HEK293 (cell line): ENCODE data around the gene PTPN3.
"Not testable (repeated sequence)": the region's sequence is repeated elsewhere in the genome, so short reads cannot be mapped to it uniquely, and the experiment has no call there.

Experiments
- CTCF ChIA-PET: fragments of 350-600 bp; formaldehyde crosslinking; extraction: SDS; loops from one replicate; lab custom pipeline; 2021; ENCODE audit warnings: antibody characterized with exemption; lab: Yijun Ruan, JAX
- POLR2A ChIA-PET: fragments of 300-600 bp; formaldehyde crosslinking; extraction: SDS; loops from one replicate; lab custom pipeline; 2020; ENCODE audit warnings: antibody characterized with exemption, inconsistent platforms; lab: Yijun Ruan, JAX
- H3K27ac ChIP-seq: fragments of 200-500 bp; sonication (Bioruptor generic); 2 replicates; pipeline ENCODE4 v1.5.1; 2014; ENCODE audit warnings: low read depth, low read length, control low read depth, inconsistent platforms; ENCODE audit errors: extremely low read depth
- H3K36me3 ChIP-seq, 2 experiments: fragments of 200-500 bp in 1 of 2; sonication (Bioruptor generic) in 1 of 2; 1 replicate in 1 of 2; 2 replicates in 1 of 2; pipeline ENCODE4 v1.5.1; 2014 to 2017; ENCODE audit warnings: inconsistent platforms in 2 of 2, low read length in 2 of 2; ENCODE audit not compliant: control insufficient read depth in 2 of 2, insufficient read depth in 1 of 2
- H3K4me1 ChIP-seq: fragments of 200-500 bp; sonication (Bioruptor generic); 2 replicates; pipeline ENCODE4 v1.5.1; 2014; ENCODE audit warnings: mild to moderate bottlenecking, low read length, inconsistent platforms; ENCODE audit not compliant: control insufficient read depth, insufficient read depth
- H3K4me3 ChIP-seq: 2 replicates; pipeline ENCODE4 v1.5.1; 2011; ENCODE audit warnings: low read depth, mild to moderate bottlenecking, control low read depth, low read length, moderate library complexity
- H3K9me3 ChIP-seq: fragments of 200-500 bp; sonication (Bioruptor generic); 2 replicates; pipeline ENCODE4 v1.5.1; 2014; ENCODE audit warnings: low read depth, low read length, inconsistent platforms; ENCODE audit not compliant: control insufficient read depth, insufficient read depth
- EGR2 ChIP-seq: fragments of 450-650 bp; formaldehyde crosslinking; IDR thresholded peaks from 2 replicates; pipeline ENCODE4 v1.5.1; 2016; ENCODE audit warnings: low read depth, missing biosample characterization, missing genetic modification characterization
- OVOL3 ChIP-seq: fragments of 450-650 bp; formaldehyde crosslinking; IDR thresholded peaks from 2 replicates; pipeline ENCODE4 v1.5.1; 2016; ENCODE audit warnings: missing biosample characterization, missing genetic modification characterization
- SETDB1 ChIP-seq: IDR thresholded peaks from one replicate; pipeline ENCODE4 v1.6.1; 2017; ENCODE audit warnings: mild to moderate bottlenecking, low read length, moderate library complexity, mixed read lengths; ENCODE audit not compliant: insufficient read length
- SP2 ChIP-seq: fragments of 450-650 bp; formaldehyde crosslinking; IDR thresholded peaks from 2 replicates; pipeline ENCODE4 v1.5.1; 2016; ENCODE audit warnings: missing biosample characterization, missing genetic modification characterization
- ZFP41 ChIP-seq: fragments of 450-650 bp; formaldehyde crosslinking; IDR thresholded peaks from 2 replicates; pipeline ENCODE4 v1.5.1; 2016; ENCODE audit warnings: missing biosample characterization, missing genetic modification characterization, borderline replicate concordance
- ZIC2 ChIP-seq: fragments of 450-650 bp; formaldehyde crosslinking; IDR thresholded peaks from 2 replicates; pipeline ENCODE4 v1.5.1; 2016; ENCODE audit warnings: missing biosample characterization, missing genetic modification characterization
- ZNF175 ChIP-seq: fragments of 450-650 bp; formaldehyde crosslinking; IDR thresholded peaks from 2 replicates; pipeline ENCODE4 v1.5.1; 2016; ENCODE audit warnings: missing biosample characterization, missing genetic modification characterization
- ZNF19 ChIP-seq: fragments of 450-650 bp; formaldehyde crosslinking; IDR thresholded peaks from 2 replicates; pipeline ENCODE4; 2016; ENCODE audit warnings: missing biosample characterization, missing genetic modification characterization, low read depth
- ZNF214 ChIP-seq: fragments of 450-650 bp; formaldehyde crosslinking; IDR thresholded peaks from 2 replicates; pipeline ENCODE4 v1.5.1; 2017; ENCODE audit warnings: missing biosample characterization, mild to moderate bottlenecking, missing genetic modification characterization, borderline replicate concordance
- ZNF302 ChIP-seq: fragments of 450-650 bp; formaldehyde crosslinking; IDR thresholded peaks from 2 replicates; pipeline ENCODE4 v1.5.1; 2016; ENCODE audit warnings: missing biosample characterization, missing genetic modification characterization, low read depth
- ZNF354C ChIP-seq: fragments of 450-650 bp; formaldehyde crosslinking; IDR thresholded peaks from 2 replicates; pipeline ENCODE4 v1.5.1; 2016; ENCODE audit warnings: missing biosample characterization, missing genetic modification characterization, low read depth, borderline replicate concordance
- ZNF394 ChIP-seq: fragments of 450-650 bp; formaldehyde crosslinking; IDR thresholded peaks from 2 replicates; pipeline ENCODE4 v1.5.1; 2016; ENCODE audit warnings: missing biosample characterization, missing genetic modification characterization, mild to moderate bottlenecking, moderate library complexity, borderline replicate concordance
- ZNF501 ChIP-seq: fragments of 450-650 bp; formaldehyde crosslinking; IDR thresholded peaks from 2 replicates; pipeline ENCODE4 v1.5.1; 2016; ENCODE audit warnings: missing biosample characterization, missing genetic modification characterization
- ZNF510 ChIP-seq: fragments of 450-650 bp; formaldehyde crosslinking; IDR thresholded peaks from 2 replicates; pipeline ENCODE4 v1.5.1; 2018; ENCODE audit warnings: mild to moderate bottlenecking, missing genetic modification characterization, missing biosample characterization; ENCODE audit not compliant: insufficient replicate concordance
- ZNF549 ChIP-seq: fragments of 450-650 bp; IDR thresholded peaks from 2 replicates; pipeline ENCODE4 v1.5.1; 2018; ENCODE audit warnings: missing biosample characterization, missing genetic modification characterization, mild to moderate bottlenecking, inconsistent platforms, moderate library complexity
- ZNF664 ChIP-seq: fragments of 450-650 bp; formaldehyde crosslinking; IDR thresholded peaks from 2 replicates; pipeline ENCODE4 v1.5.1; 2016; ENCODE audit warnings: missing biosample characterization, missing genetic modification characterization
- TF ChIP-seq, protein P1 (sequence below): sonication (generic); formaldehyde crosslinking; IDR thresholded peaks from 2 replicates; pipeline ENCODE4 v1.8.1; 2022; ENCODE audit warnings: mild to moderate bottlenecking, moderate library complexity, missing genetic modification reagents
- TF ChIP-seq, protein P2 (sequence below): IDR thresholded peaks from 2 replicates; pipeline ENCODE4 v1.6.1; 2011; ENCODE audit warnings: mild to moderate bottlenecking, low read depth, low read length, borderline replicate concordance
- TF ChIP-seq, protein P3 (sequence below): fragments of 450-650 bp; formaldehyde crosslinking; IDR thresholded peaks from 2 replicates; pipeline ENCODE4 v1.5.1; 2016; ENCODE audit warnings: missing biosample characterization, missing genetic modification characterization

Gene PTPN3

DNA sequence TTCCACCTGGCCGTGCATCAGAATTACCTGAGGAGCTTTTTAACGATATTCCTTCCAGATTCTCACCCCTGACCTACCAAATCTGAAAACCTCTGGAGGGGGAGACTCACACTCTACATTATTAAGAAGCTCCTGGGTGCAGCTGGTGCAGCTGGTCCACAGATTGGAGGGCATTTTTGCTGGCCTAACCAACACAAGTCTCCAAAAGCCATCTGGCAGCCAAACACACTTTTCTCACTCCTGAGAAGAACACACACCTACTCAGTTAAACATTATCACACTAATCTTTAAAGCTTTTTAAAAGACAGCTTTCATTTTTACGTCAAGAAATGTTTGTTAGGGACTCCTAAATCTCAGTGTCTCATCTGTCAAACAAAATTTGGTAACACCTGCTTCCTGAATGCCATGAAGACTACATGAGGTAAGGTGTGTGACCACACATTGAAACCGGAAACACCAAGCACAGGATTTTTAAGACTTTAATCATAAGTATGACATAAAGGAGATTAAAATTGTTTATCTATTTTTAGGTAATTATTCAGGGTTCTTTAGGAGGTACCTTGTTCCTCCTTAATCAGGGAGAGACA is 14.2 kb upstream of the PTPN3 start:
- POLR2A ChIA-PET, result no interaction called here
- CTCF ChIA-PET, result interaction anchor here (0.7 to 1.0 kb wide), 3 partner anchors 8 to 71 kb away, joined by 3 to 4 read pairs (median 3); no protein-coding TSS in a partner anchor
- no peaks in the 10 kb centered on the region for H3K9me3 ChIP-seq
- H3K4me1 ChIP-seq, result no peaks in the 10 kb centered on the region
- no peak overlapping the region for H3K27ac ChIP-seq
- H3K4me3 ChIP-seq, result no peak overlapping the region
- H3K36me3 ChIP-seq, result no peaks in the 10 kb centered on the region
- TF ChIP-seq ZNF214 (tag by site-specific recombination), result no peak
- no peak for TF ChIP-seq ZNF19
- no peak for TF ChIP-seq ZNF302
- no peak for TF ChIP-seq ZNF354C (tag by site-specific recombination)
- TF ChIP-seq, protein P1, sequence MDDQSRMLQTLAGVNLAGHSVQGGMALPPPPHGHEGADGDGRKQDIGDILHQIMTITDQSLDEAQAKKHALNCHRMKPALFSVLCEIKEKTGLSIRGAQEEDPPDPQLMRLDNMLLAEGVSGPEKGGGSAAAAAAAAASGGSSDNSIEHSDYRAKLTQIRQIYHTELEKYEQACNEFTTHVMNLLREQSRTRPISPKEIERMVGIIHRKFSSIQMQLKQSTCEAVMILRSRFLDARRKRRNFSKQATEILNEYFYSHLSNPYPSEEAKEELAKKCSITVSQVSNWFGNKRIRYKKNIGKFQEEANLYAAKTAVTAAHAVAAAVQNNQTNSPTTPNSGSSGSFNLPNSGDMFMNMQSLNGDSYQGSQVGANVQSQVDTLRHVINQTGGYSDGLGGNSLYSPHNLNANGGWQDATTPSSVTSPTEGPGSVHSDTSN (CRISPR knock-in tag), result no peak
- no peak for TF ChIP-seq ZNF510 (tag by site-specific recombination)
- TF ChIP-seq, protein P2, sequence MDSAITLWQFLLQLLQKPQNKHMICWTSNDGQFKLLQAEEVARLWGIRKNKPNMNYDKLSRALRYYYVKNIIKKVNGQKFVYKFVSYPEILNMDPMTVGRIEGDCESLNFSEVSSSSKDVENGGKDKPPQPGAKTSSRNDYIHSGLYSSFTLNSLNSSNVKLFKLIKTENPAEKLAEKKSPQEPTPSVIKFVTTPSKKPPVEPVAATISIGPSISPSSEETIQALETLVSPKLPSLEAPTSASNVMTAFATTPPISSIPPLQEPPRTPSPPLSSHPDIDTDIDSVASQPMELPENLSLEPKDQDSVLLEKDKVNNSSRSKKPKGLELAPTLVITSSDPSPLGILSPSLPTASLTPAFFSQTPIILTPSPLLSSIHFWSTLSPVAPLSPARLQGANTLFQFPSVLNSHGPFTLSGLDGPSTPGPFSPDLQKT, result no peak

DNA sequence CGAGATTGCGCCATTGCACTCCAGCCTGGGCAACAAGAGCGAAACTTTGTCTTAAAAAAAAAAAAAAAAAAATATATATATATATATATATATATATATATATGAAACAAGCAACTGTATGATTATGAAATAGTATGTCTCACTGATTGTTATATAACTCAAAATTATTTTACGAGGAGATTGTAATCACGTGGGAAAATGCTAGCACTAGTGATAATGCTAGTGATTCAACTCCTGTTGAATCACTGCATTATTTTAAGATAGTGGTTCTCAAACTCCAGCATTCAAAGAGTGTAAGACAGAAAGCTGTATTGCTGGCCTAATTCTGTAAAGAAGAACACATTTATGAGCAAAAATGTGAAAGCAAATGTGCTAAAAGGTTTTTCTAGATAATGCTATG is 12.4 kb upstream of the PTPN3 start:
- no peaks in the 10 kb centered on the region for H3K36me3 ChIP-seq
- no peak overlapping the region for H3K27ac ChIP-seq
- 0 out of 2 replicates have a peak, but pooled peaks cover 2% of the 10 kb centered on the region for H3K4me1 ChIP-seq
- CTCF ChIA-PET, result interaction anchor here (1.3 to 1.6 kb wide), 2 partner anchors 10 to 11 kb away, joined by 3 read pairs; no protein-coding TSS in a partner anchor
- no peaks in the 10 kb centered on the region for H3K9me3 ChIP-seq
- TF ChIP-seq SETDB1 (no peak), SP2 (tag by site-specific recombination) (no peak), ZNF302 (no peak), ZFP41 (tag by site-specific recombination) (no peak), OVOL3 (no peak), ZNF175 (tag by site-specific recombination) (no peak), ZNF549 (no peak), ZIC2 (tag by site-specific recombination) (no peak), ZNF394 (tag by site-specific recombination) (no peak), EGR2 (no peak), ZNF664 (no peak), ZNF501 (no peak)
- TF ChIP-seq, protein P1 (CRISPR knock-in tag), result no peak
- TF ChIP-seq, protein P3, sequence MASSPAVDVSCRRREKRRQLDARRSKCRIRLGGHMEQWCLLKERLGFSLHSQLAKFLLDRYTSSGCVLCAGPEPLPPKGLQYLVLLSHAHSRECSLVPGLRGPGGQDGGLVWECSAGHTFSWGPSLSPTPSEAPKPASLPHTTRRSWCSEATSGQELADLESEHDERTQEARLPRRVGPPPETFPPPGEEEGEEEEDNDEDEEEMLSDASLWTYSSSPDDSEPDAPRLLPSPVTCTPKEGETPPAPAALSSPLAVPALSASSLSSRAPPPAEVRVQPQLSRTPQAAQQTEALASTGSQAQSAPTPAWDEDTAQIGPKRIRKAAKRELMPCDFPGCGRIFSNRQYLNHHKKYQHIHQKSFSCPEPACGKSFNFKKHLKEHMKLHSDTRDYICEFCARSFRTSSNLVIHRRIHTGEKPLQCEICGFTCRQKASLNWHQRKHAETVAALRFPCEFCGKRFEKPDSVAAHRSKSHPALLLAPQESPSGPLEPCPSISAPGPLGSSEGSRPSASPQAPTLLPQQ (tag by site-specific recombination), result no peak
- no peak overlapping the region for H3K4me3 ChIP-seq
- POLR2A ChIA-PET, result no interaction called here

DNA sequence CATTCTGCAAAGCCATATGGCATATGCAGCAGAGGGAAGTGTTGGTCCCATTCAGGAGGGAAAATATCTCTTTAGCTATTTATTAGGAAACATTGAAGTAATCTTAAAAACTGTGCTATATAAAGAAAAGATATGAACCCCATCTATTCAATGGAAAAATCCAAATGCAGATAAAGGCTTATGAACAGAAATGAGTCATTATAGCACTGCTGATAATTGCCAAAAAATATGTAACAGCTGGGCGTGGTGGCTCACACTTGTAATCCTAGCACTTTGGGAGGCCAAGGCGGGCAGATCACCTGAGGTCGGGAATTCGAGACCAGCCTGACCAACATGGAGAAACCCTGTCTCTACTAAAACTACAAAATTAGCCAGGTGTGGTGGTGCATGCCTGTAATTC is 11.9 kb upstream of the PTPN3 start:
- H3K4me3 ChIP-seq, H3K9me3 ChIP-seq, POLR2A ChIA-PET, H3K27ac ChIP-seq, H3K36me3 ChIP-seq, H3K4me1 ChIP-seq: not testable (repeated sequence)
- CTCF ChIA-PET, result interaction anchor here (1.1 to 1.6 kb wide), 3 partner anchors 10 to 70 kb away, joined by 3 read pairs; no protein-coding TSS in a partner anchor
